Measurements from ENCODE around the gene GOLGA8O.
"Not testable (repeated sequence)": the region's sequence is repeated elsewhere in the genome, so short reads cannot be mapped to it uniquely, and the experiment has no call there.

GOLGA8O gene, protein sequence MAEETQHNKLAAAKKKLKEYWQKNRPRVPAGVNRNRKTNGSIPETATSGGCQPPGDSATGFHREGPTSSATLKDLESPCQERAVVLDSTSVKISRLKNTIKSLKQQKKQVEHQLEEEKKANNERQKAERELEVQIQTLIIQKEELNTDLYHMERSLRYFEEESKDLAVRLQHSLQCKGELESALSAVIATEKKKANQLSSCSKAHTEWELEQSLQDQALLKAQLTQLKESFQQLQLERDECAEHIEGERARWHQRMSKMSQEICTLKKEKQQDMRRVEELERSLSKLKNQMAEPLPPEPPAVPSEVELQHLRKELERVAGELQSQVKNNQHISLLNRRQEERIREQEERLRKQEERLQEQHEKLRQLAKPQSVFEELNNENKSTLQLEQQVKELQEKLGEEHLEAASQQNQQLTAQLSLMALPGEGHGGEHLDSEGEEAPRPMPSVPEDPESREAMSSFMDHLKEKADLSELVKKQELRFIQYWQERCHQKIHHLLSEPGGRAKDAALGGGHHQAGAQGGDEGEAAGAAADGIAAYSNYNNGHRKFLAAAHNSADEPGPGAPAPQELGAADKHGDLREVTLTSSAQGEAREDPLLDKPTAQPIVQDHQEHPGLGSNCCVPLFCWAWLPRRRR

GRCh38 chr15:32455534-32455933 lies at the start of gene GOLGA8O:
GOLGA8O (minus strand) TSS chr15:32455634; CDS start chr15:32455536, 98 bp downstream.
- DNase-seq (ENCODE audit: low read depth in 2 of 2), result not testable (repeated sequence)

DNA sequence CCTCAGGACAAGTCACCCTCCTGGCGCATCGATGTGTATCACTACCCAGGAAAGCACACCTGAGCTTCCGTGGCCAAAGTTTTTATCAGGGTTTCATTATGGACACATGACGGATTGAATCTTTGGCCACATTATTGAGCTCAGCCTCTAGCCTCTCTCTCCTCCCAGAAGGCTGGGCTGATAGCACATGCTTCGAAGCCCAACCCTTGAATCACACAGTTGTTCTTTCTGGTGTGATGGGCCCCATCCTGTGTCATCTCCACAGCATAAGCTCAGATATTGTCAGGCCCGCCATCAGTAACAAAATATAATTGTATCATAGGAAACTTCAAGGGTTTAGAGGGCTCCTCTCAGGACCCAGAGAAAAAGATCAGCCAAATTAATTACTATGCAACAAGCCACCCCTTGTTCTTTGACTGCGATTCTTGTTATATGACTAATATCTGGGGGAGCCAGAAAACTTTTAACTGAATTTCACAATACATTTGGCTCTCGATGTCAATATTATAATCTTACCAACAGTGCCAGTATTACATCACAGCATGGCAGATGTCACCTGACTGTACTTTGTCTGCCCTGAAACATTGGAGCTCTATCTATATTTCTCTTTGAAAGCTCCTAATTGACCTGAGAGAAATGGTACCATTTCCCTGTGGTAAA lies 48.8 kb upstream of the GOLGA8O start:
- DNase-seq (ENCODE audit: low read depth in 2 of 2), result not testable (repeated sequence)

GRCh38 chr15:32502946-32503345 lies 47.5 kb upstream of the GOLGA8O start:
- DNase-seq (ENCODE audit: low read depth in 2 of 2), result not testable (repeated sequence)

GRCh38 chr15:32492768-32493167 lies 37.3 kb upstream of the GOLGA8O start:
- DNase-seq (ENCODE audit: low read depth in 2 of 2), result not testable (repeated sequence)

DNA sequence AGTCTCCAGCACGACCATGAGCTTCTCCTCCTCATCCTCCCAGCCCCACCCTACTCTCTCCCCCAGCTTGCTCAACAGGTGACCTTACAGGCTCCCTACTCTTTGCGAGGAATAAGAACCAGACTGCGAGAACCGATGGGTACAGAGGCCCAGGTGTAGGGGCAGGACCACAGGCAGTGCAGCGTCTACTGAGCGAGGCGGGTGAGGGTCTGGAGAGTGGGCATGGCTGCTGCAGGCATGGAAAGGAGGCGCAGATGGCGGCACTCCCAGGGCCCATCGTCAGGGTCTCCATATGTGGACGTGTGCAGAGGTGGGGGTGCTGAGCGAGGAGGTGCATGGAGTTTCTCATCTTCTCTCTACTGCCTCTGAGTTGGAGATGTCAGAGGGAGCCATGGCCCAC lies 31.0 kb upstream of the GOLGA8O start:
- DNase-seq (ENCODE audit: low read depth in 2 of 2), result not testable (repeated sequence)

GRCh38 chr15:32483377-32483776 lies 27.9 kb upstream of the GOLGA8O start:
- not testable (repeated sequence) for DNase-seq (ENCODE audit: low read depth in 2 of 2)

- DNase-seq (ENCODE audit: low read depth in 2 of 2), result not testable (repeated sequence)
Measured at GRCh38 chr15:32481683-32482082, 26.2 kb upstream of the GOLGA8O start.

DNA sequence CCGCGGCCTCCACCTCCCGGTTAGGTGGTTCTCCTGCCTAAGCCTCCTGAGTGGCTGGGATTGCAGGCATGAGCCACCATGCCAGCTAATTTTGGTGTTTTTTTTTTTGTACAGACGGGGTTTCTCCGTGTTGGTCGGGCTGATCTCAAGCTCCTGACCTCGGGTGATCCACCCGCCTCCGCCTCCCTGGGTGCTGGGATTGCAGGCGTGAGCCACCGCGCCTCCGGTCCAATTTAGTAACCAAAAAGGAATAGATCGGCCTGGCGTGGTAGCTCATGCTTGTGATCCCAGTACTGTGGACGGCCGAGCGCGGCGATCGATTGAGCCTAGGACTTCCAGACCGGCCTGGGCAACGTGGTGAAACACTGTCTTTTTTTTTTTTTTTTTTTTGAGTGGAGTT lies 12.6 kb upstream of the GOLGA8O start:
- DNase-seq (ENCODE audit: low read depth in 2 of 2), result not testable (repeated sequence)

GRCh38 chr15:32440445-32440977 lies 14.9 kb downstream of the GOLGA8O start:
- DNase-seq (ENCODE audit: low read depth in 2 of 2), result not testable (repeated sequence)

- not testable (repeated sequence) for DNase-seq (ENCODE audit: low read depth in 2 of 2)
Measured at GRCh38 chr15:32434102-32434963, 21.1 kb downstream of the GOLGA8O start.

- not testable (repeated sequence) for DNase-seq (ENCODE audit: low read depth in 2 of 2)
Measured at GRCh38 chr15:32427635-32428034, 27.8 kb downstream of the GOLGA8O start.

- not testable (repeated sequence) for DNase-seq (ENCODE audit: low read depth in 2 of 2)
Measured at GRCh38 chr15:32426511-32426910, 28.9 kb downstream of the GOLGA8O start.

DNA sequence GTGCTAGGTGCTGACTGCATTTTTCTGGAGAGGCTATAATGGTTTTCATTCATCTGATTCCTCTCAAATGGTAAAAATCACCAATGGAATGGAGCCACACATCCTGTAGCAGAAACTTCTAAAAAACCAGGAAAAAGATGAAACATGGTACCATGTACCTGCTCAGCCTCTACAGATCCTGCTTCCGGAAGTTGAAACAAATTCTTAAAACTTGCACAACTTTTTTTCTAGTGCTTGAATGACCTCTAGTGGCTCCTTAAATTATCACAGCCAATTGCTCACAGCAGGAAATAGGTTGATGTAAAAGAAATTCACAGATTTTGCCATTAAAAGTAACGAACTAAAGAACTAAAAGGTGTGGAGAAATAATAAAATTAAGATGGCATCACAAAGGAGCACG lies 47.5 kb downstream of the GOLGA8O start:
- DNase-seq (ENCODE audit: low read depth in 2 of 2), result peak in 1 of 2 donors; percentile 0

GRCh38 chr15:32403192-32403591 lies 52.2 kb downstream of the GOLGA8O start, which contains the start of gene GOLGA8K:
GOLGA8K (minus strand) TSS chr15:32403292; CDS start chr15:32403194, 98 bp downstream.
- not testable (repeated sequence) for DNase-seq (ENCODE audit: low read depth in 2 of 2)

- not testable (repeated sequence) for DNase-seq (ENCODE audit: low read depth in 2 of 2)
Measured at GRCh38 chr15:32396522-32396921, 58.9 kb downstream of the GOLGA8O start.
